A673 (cell line): Measurements from ENCODE around the gene TUBG2. TPM values are rescaled to one million over a fixed set of nuclear protein-coding genes. Genes with fewer than 3 reads are reported as not detected.

ENCODE experiments used
- BruUV-seq: library from RNA; stranded (reverse); fragments of 400-500 nt; replicated peaks from 2 replicates; lab custom pipeline; 2021; lab: Mats Ljungman, UMichigan
- CTCF ChIA-PET: fragments of 300-600 bp; sonication (Branson Sonifier 250); formaldehyde crosslinking; loops from one replicate; lab custom pipeline; 2022; ENCODE audit warnings: antibody characterized with exemption; lab: Charles Lee
- POLR2A ChIA-PET: fragments of 300-600 bp; sonication (Branson Sonifier 250); formaldehyde crosslinking; loops from one replicate; lab custom pipeline; 2022; ENCODE audit warnings: antibody characterized with exemption; ENCODE audit not compliant: low non-redundant PET; lab: Charles Lee
- DNase-seq: peaks from one replicate; pipeline ENCODE4 v3.0.0-alpha.2; 2015; ENCODE audit warnings: low spot score
- H3K27ac ChIP-seq: fragments of 200-600 bp; sonication (generic); 2 replicates; pipeline ENCODE4 v1.5.1; 2016; ENCODE audit warnings: mixed run types, low read depth, mild to moderate bottlenecking, mixed read lengths, antibody characterized with exemption, low read length; ENCODE audit not compliant: poor library complexity, severe bottlenecking
- H3K27me3 ChIP-seq: fragments of 200-600 bp; sonication (generic); replicated peaks from 2 replicates; pipeline ENCODE4 v1.6.1; 2017; ENCODE audit warnings: mixed run types, low read depth, mild to moderate bottlenecking, mixed read lengths, antibody characterized with exemption, low read length; ENCODE audit not compliant: insufficient read depth, poor library complexity
- H3K36me3 ChIP-seq: fragments of 200-600 bp; sonication (generic); 2 replicates; pipeline ENCODE4 v1.6.1; 2016; ENCODE audit warnings: mixed run types, mild to moderate bottlenecking, mixed read lengths, antibody characterized with exemption, low read length; ENCODE audit not compliant: insufficient read depth, poor library complexity, severe bottlenecking
- H3K4me1 ChIP-seq: fragments of 200-600 bp; sonication (generic); 2 replicates; pipeline ENCODE4 v1.6.1; 2017; ENCODE audit warnings: mixed run types, mild to moderate bottlenecking, mixed read lengths, antibody characterized with exemption, low read length; ENCODE audit not compliant: insufficient read depth, poor library complexity, severe bottlenecking
- H3K4me3 ChIP-seq: fragments of 200-600 bp; sonication (generic); 2 replicates; pipeline ENCODE4 v1.5.1; 2016; ENCODE audit warnings: low read depth, mixed run types, mild to moderate bottlenecking, mixed read lengths, low read length; ENCODE audit not compliant: poor library complexity, severe bottlenecking
- H3K9me3 ChIP-seq: fragments of 200-600 bp; sonication (generic); 2 replicates; pipeline ENCODE4 v1.6.1; 2016; ENCODE audit warnings: mixed run types, low read depth, mild to moderate bottlenecking, mixed read lengths, antibody characterized with exemption, low read length; ENCODE audit not compliant: poor library complexity, severe bottlenecking
- CTCF ChIP-seq: fragments of 300-800, 200-600 bp; sonication (generic); conservative IDR thresholded peaks from 2 replicates; pipeline ENCODE4 v1.5.1; 2017; ENCODE audit warnings: low read depth, mild to moderate bottlenecking, antibody characterized with exemption, low read length, moderate library complexity, mixed read lengths
- EZH2 ChIP-seq: fragments of 200-600 bp; sonication (generic); IDR thresholded peaks from 2 replicates; pipeline ENCODE4 v1.6.1; 2017; ENCODE audit warnings: borderline replicate concordance, low read depth, mild to moderate bottlenecking, mixed read lengths, antibody characterized with exemption, low read length; ENCODE audit not compliant: poor library complexity, severe bottlenecking
- intact Hi-C: fragments of 100-400 bp; cut with micrococcal nuclease; formaldehyde crosslinking; loops from one replicate; pipeline ENCODE4 v1.10.0; 2022; ENCODE audit not compliant: unreplicated experiment
- total RNA-seq: library from RNA; stranded (reverse); gene quantifications from 2 replicates; pipeline ENCODE4 v1.2.3, GENCODE V29; 2021

TUBG2 gene
- total RNA-seq, 1 experiment from 2014 or later = 14.6 TPM

DNA sequence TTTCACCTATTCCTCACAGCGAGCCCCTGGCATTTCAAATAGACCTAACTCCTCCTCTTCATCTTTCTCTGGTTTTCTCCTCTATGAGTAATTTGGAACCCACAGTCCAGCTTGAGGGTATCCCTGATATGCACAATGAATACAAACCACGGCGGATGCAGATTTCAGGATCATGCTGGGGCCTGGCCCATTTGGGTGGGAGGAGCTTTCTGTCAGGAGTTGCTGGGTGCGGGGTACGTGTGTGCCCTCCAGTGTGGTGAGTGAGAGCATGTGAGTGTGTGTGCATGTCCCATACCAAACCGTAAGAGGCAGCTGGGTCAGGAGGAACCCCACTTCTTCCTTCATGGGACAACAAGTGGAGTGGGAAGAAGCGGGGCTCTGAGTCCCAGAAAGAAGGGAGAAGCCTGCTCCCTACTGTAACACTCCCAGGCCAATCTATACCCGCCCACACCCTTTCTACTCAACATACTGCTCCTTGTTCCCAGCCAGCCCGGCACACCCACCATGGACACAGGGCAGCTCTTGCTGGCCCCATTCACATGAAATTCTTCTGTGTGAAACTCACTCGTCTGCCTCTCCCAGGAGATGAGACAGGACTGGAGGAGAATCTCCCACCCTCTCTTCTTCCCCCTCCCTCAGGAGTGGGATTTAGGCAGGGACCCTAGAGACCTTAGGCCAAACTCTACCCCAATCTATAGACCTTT lies 41.7 kb downstream of the TUBG2 start:
- intact Hi-C loops = no loop called here
- no TSS peak for BruUV-seq
- Histone ChIP-seq H3K27ac (no peak overlapping the region), H3K4me3 (no peak overlapping the region), H3K36me3 (peaks cover 6% of the 10 kb centered on the region), H3K27me3 (no peaks in the 10 kb centered on the region), H3K9me3 (no peaks in the 10 kb centered on the region), H3K4me1 (no peaks in the 10 kb centered on the region)
- TF ChIP-seq EZH2 (no peak), CTCF (no peak)
- CTCF ChIA-PET = no interaction called here
- DNase-seq = no peak
- POLR2A ChIA-PET = interaction anchor here (0.6 kb wide), 1 partner anchor 47 kb away, joined by 3 read pairs; no protein-coding TSS in a partner anchor

DNA sequence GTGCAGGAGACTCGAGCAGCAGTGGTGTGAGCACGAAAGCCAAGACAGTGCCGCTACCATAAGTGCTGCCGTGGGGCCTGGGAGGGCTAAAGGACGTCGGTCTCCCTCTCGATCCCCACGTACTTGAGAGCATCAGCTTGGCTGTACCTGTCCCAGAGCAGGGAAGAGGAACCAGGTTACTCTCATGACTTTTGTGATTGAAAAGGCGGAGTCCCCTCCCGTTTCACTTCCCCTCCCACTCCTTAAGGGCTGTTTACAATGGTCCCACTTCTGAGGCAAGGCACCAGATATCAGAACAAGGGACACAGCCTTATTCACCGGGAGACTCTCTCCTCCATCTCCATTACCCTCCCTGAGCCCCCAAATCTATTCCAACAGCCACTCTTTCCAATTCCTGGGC lies 43.4 kb downstream of the TUBG2 start:
- POLR2A ChIA-PET = no interaction called here
- peaks cover 8% of the 10 kb centered on the region for H3K36me3 ChIP-seq
- BruUV-seq = no TSS peak
- CTCF ChIA-PET = no interaction called here
- H3K4me1 ChIP-seq = no peaks in the 10 kb centered on the region
- DNase-seq = no peak
- intact Hi-C loops = no loop called here
- H3K27me3 ChIP-seq = no peaks in the 10 kb centered on the region
- no peak overlapping the region for H3K4me3 ChIP-seq
- no peak for TF ChIP-seq CTCF
- TF ChIP-seq EZH2 = no peak
- H3K9me3 ChIP-seq = no peaks in the 10 kb centered on the region
- H3K27ac ChIP-seq = no peak overlapping the region

DNA sequence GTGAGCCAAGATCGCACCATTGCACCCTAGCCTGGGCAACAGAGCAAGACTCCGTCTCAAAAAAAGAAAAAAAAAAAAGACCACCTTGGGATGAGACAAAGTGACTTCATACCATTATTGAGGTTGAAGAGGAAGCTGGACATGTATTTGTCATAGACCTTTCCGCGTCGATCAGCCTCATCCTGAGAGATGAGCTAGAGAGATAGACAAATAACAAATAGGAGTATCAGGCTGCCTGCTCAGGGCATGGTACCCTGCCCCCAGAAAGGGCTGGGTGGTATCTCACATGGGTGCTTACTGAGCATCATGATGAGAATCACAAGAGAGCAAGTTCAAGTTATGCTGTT lies 45.4 kb downstream of the TUBG2 start:
- H3K4me1 ChIP-seq = no peaks in the 10 kb centered on the region
- peaks cover 18% of the 10 kb centered on the region for H3K36me3 ChIP-seq
- H3K27me3 ChIP-seq = no peaks in the 10 kb centered on the region
- H3K4me3 ChIP-seq = no peak overlapping the region
- POLR2A ChIA-PET = no interaction called here
- no peak for DNase-seq
- no TSS peak for BruUV-seq
- intact Hi-C loops = no loop called here
- CTCF ChIA-PET = no interaction called here
- TF ChIP-seq EZH2 = no peak
- TF ChIP-seq CTCF = no peak
- H3K27ac ChIP-seq = no peak overlapping the region
- H3K9me3 ChIP-seq = no peaks in the 10 kb centered on the region
